Esophagus mucosa (tissue), 1 donor: ENCODE data around the gene FTCD. TPM values are rescaled to one million over a fixed set of nuclear protein-coding genes. Genes with fewer than 3 reads are reported as not detected.
A peak's percentile ranks its signal among the peaks of the same experiment; 100 is the strongest.
"Not testable (repeated sequence)": the region's sequence is repeated elsewhere in the genome, so short reads cannot be mapped to it uniquely, and the experiment has no call there.

Experiments used
- ATAC-seq: fragments of 200-7000 bp; cut with Tn5 transposase; one replicate; pipeline ENCODE4 v1.9.1; 2020
- total RNA-seq: library from RNA; stranded (reverse); gene quantifications from one replicate; pipeline ENCODE4 v1.2.4, GENCODE V29; 2023
- donor health status: DM: yes; HTN: yes; CAD: no.

The FTCD gene
- total RNA-seq, 1 donor from 2014 or later: 0.36 TPM

- no peak for ATAC-seq
Measured at GRCh38 chr21:46171585-46171984, 16.2 kb upstream of the FTCD start.

- ATAC-seq: not testable (repeated sequence)
Measured at GRCh38 chr21:46170436-46171193, 15.2 kb upstream of the FTCD start.

GRCh38 chr21:46168659-46169386 is 13.4 kb upstream of the FTCD start:
- no peak for ATAC-seq

GRCh38 chr21:46168238-46168637 is 12.9 kb upstream of the FTCD start:
- peak; percentile 15 for ATAC-seq

- ATAC-seq: no peak
Measured at GRCh38 chr21:46165098-46165497, 9.7 kb upstream of the FTCD start.

- no peak for ATAC-seq
Measured at GRCh38 chr21:46163380-46163779, 8.0 kb upstream of the FTCD start.

GRCh38 chr21:46161633-46162592 is 6.5 kb upstream of the FTCD start:
- ATAC-seq: no peak

- ATAC-seq: no peak
Measured at GRCh38 chr21:46160907-46161632, 5.7 kb upstream of the FTCD start.

- ATAC-seq: no peak
Measured at GRCh38 chr21:46160657-46160906, 5.2 kb upstream of the FTCD start.

GRCh38 chr21:46159841-46160656 is 4.7 kb upstream of the FTCD start:
- ATAC-seq: no peak

- ATAC-seq: no peak
Measured at GRCh38 chr21:46159390-46159789, 4.0 kb upstream of the FTCD start.

GRCh38 chr21:46158666-46159300 is 3.4 kb upstream of the FTCD start:
- ATAC-seq: no peak

- no peak for ATAC-seq
Measured at GRCh38 chr21:46157987-46158451, 2.6 kb upstream of the FTCD start.

- ATAC-seq: no peak
Measured at GRCh38 chr21:46157396-46157986, 2.1 kb upstream of the FTCD start.

GRCh38 chr21:46156678-46157077 is 1.3 kb upstream of the FTCD start:
- ATAC-seq: no peak

GRCh38 chr21:46156378-46156645 is 933 bp upstream of the FTCD start:
- no peak for ATAC-seq

- no peak for ATAC-seq
Measured at GRCh38 chr21:46154955-46155513, 345 bp downstream of the FTCD start.

- no peak for ATAC-seq
Measured at GRCh38 chr21:46154155-46154954, 1.0 kb downstream of the FTCD start.
